NCI-H774 (cell line): ENCODE results near the gene GAS7.

Experiments used
- DNase-seq: peaks from one replicate; lab custom pipeline; 2025; lab: John Stamatoyannopoulos, UW

The GAS7 gene

DNA sequence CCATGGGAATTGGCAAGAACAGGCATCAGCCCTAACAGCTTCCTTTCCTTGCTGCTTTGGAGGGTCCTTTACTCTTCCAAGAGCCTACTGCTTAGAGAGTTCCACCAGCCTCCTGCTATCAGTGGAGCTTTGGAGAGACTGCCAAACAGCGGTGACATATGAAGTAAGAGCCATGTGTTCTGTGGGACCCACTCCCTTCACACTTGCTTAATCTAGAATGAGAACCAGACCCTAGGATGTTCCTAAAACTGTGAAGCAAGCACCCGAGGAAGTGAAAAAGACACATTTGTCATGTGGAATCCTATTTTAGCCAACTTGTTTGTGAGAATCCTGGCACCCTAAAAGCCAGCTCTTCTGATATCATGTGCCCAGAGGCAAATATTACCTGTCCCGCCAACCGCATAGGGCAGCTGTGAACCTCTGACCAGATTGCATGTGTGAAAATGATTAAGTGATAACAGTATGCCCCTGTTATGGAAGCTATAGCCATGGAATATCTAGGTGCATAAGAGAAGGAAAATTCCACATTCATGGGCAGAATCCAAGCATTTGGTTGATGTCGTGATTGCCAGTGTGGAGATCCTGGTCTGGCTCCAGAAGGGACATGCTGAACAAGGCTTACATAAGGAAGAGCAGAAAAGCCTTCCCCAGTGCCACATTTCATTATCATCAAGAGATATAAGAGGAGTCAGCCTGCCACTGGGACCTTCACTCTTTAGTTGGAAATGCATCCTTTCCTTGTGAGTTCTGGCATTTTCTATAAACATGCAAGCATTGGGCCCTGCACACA, 312.1 kb downstream of the GAS7 start:
- no peak for DNase-seq

DNA sequence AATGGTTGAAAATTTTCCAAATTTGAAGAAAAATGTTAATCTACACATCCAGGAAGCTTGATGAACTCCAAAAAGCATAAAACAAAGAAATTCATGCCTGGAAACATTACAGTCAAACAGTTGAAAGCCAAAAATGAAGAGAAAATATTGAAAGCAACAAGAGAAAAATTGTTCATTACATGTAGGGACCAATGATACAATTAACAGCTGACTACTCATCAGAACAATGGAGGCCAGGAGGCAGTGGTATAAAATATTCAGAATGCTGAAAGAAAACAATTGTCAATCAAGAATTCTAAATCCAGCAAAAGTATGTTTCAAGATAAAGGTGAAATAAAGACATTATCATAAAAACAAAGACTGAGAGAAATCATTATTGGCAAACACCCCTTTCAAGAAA, 315.0 kb downstream of the GAS7 start:
- DNase-seq: no peak

DNA sequence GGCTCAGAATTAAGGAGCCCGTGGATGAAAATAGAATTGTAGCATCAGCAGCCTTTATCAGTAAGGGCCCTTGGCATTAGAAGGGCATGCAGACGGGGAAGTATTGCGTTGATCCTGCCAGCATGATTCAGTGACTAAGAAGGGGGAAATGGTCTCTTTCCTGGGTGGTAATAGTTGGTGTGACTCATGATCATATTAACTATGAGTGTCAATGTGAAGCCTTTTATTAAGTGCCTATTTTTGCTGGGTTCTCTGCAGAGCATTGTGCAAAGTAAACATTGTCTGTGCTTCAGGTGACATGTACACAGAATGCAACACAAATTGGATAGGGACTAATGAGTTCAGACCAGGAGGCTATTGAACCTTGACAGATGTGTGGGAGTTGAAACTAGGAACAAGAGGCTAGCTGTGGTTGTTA, 317.8 kb downstream of the GAS7 start:
- no peak for DNase-seq

DNA sequence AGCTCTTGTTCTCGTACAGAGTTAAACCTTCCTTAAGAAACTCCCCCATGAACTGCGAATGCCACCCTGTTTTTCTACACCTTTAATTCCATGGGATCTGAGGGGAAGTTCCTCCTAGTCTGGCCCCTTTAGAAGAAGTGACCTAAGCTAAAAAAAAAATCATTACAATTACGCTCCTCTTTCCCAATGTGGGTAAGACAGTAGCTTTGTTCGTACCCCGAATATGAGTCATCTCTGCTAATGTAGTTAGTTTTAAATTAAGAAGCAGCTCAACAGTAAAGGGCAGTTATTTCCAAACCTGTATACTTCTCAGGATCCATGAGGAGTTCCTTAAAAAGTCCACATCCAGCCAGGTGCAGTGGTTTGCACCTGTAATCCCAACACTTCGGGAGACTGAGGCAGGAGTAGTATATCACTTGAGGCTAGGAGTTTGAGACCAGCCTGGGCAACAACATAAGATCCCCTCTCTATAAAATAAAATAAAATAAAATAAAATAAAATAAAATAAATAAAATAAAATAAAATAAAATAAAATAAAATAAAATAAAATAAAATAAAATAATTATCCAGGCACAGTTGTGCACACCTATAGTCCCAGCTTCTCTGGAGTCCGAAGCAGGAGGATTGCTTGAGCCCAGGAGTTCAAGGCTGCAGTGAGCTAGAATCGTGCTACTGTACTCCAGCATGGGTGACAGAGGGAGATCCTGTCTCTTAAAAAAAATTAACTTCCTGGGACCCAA, 319.4 kb downstream of the GAS7 start:
- DNase-seq: no peak

DNA sequence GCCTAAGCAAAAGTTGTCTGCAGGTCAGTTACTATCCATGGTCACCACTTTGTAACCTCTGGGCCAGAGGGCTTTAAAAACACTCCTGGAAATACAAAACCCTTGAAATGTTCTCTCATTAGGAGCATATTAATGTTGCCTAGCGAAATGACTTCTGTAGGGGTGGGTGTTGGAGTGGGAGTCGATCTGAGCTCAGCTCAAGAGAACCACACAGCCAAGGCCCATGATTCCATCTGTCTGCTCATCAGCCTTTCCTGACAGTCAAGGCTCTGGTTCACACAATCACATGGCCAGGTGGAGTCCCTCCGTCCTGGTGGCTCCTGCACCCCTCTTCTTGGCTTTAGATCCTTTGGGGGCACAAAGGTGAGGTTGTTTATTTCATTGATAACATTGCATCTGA, 320.1 kb downstream of the GAS7 start:
- no peak for DNase-seq

DNA sequence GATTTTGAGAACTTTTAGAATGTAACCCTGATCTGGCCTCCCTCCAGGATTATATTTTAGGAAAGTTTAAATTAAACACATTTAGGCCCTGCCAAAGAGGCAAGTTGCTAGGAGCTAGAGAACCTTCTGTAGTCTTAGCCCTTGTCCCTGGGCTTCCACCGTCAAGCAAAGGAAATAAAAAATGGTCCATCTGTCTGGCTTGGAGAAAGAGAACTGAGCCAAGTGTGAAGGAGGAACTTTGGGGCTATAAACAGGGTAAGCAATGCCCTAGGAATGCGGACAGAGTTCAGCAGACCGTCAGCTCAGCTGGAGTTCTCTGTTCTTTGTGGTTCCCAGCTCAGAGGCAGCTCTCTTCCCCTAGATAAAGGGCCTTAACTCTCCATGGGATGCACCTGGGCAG, 323.0 kb downstream of the GAS7 start:
- no peak for DNase-seq

DNA sequence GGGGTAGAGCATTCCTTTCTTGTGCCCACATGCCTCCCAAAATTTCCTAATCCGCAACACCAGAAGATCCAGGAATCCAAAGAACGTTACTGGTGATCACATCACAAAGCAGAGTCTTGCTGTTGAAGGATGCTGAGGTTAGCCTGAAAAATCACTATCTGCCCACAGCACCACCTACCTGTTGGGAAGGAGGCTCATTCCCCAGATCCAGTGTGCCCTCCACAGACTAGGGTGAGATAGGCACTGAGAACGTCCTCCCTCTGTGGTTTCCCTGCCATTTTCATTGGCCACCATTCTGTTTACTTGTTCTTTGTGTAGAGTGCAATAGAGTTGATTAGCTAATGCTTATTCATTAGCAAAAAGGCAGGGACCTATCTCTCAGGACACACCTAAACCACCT, 323.7 kb downstream of the GAS7 start:
- DNase-seq: no peak

DNA sequence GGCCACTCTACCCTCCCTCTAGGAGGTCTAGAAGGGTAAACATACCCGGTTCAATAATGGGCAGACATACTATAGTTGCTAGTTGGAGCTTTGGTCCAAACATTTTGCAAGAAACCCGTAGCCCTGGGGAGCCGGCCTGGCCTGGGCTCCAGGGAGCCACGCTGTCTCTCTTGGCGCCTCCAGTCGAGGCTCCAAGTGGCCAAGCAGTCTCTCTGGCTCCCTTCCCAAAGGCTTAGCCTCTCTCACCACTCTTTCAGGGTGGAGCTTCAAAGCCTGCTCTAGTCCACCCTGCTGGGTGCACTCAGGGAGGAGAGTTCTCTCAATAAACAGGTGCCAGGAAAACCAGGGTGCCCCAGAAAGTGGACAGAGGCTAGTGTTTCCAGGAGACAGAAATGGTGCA, 325.6 kb downstream of the GAS7 start:
- no peak for DNase-seq

DNA sequence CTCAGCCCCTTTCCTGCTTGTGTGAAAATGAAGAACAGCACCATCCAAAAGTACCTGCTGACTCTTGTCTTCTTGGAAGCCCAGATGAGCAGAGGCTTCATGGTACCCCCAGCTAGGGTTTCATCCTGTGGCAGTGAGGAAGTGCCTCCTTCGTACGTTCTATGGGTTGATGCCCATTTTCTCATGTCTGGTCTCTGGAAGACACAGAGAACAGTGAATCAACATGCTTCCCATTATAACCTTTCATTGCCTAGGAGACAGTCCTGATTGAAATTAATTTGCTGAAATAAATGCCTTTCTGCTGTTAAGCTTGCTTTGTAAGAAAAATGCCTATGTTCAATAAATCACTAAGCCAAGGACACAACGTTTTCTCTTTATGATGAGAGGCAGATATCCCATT, 329.9 kb downstream of the GAS7 start:
- DNase-seq: no peak

DNA sequence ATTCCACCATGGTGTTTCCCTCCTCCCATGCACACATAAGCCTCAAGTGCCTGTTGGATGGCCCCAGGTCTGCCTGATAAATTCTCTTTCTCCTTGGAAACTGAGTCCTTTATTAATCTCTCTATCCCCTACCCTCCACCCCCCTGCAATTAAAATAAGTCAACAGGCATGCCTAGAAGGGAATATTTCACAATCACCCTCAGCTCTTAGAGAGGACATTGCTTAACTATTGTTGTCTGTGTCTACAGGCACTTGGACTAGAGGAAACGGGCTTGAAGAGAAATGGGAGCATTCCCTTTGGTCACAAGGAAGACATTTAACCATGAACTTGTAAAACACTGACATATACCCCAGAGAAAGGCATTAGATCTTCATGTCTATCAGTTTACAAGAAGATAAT, 332.8 kb downstream of the GAS7 start:
- DNase-seq: no peak

DNA sequence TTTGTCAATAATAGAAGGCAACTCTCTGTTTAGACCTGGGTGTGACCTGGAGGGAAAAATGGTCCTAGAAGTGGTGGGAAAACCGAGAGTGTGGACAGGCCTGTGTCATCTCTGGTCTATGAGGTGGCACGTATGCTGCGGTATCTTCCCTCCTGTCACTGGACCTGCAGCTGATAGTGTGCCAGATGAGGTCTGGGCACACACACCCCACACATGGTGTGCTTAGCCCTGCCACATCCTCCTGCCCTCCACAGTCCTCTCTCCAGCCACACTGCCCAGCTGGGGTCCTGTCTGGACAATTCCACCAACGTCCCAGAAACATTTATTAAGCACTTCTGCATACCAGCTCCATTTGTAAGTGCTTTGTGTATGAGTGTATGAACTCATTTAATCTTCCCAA, 335.5 kb downstream of the GAS7 start:
- no peak for DNase-seq

DNA sequence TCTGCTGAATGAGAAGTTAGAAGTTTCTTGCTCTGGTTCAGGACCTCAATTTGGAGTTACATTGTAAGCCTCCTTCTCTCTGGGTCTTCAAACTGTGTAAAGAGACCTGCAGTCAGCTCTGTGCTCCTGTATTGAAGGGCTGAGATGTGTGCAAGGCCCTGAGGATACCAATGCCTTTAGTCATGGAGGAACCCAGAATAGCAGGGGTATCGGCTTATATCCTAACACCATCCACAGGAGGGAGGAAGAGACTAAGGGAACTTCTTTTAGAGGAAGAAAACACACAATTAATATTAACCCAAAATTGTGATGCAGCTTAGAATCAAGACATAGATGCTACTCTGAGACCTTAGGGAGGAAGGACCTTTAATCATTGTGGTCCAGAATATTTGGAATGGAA, 336.2 kb downstream of the GAS7 start:
- DNase-seq: no peak

DNA sequence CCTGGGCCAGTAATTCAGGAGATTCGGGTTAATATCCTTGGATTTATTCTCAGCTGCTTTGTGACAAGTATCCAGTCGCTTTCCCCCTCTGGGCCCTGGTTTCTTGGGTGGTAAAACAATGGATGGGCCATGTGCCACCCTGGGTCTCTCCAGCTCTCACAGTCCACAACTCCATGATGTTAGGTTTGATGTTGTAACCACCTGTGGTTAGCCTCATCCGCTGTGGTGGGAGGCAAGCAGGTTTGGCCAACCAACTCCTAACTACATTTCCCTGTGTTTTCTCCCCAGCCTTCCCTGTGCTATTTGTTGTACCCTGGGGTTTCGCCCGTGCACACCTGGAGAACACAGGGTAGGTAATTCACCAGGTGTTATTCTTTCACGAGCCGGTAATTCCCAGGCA, 337.6 kb downstream of the GAS7 start:
- DNase-seq: no peak
